ENCODE results near the gene NFIB.

The NFIB gene

DNA sequence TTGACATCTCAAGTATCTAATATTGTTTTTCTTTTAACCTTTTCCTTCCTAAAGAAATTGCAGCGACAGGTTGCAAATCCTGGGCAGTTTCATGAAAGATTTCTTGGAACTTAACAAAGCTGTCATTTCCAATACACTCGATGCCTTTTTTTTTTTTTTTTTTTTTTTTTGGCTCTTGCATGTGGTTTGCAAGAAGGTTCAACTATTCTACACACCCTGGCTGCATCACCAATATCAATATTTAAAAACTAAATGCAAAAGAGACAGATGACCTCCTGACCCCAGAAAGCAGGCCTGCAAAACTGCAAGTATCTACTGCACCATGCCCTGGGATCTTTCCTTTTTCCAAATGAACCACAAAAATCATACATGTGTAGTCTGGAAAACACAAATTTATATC is 4.4 kb upstream of the NFIB start:
- no peak for DNase-seq

DNA sequence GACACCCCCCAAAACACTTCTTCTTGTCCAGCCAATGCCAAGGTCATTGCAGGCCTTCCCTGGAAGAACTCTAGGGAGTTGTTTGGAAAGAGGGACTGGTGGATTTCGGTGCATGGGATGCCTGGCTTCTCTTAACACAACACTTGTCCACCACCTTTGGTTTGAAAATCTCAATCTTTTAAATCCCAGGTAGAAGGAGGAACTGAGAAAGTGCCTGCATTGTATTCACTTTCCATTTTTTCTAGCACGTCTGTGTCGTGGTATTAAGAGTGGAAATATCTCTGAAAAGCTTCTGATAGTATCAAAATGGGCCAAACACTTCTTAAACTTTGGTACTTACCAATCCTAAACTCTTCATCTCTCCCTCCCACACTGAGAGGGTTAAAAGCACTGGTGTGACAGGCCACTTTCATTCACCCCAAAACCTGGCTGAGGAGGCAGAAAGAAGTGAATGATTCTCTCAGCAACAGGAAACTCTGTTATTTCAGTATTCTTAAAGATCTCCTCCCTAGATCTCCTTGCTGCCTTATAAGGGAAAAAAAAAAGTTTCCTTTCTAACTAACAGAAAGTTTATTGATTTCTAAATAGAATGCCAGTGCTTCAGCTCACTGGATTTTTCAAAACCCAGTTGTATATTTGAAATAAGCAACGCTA is 3.9 kb upstream of the NFIB start:
- DNase-seq, result no peak

DNA sequence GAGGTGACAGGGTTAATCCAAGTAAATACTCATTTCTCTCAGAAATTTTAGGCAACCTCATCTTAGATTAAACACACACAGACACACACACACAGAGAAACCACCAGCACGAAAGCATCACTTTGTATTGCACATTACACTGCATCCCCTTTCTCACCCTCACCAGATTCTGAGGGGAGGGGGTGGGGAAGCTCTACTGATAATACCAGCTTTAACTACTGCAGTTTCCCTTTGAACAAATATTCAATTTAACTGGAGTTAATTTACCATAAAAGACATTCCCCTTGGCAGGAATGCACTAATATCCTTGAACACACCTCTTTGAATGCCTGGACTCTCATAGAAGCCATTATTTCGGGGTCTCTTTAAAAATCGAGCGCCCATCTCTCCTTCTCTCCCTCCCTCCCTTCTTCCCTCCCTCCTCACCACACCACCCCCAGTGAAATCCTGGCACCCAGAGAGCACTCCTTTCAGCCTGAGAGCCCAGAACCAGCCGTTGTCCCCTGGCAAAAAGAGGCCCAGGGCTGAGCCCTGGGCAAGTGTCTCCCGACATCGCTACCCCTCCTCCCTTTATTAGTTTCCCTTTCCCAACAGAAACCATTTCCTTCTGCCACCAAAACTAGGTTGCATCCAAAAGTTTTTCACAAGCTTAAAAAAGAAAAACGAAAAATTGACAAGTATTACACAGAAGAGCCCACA is 2.8 kb upstream of the NFIB start:
- DNase-seq, result no peak

DNA sequence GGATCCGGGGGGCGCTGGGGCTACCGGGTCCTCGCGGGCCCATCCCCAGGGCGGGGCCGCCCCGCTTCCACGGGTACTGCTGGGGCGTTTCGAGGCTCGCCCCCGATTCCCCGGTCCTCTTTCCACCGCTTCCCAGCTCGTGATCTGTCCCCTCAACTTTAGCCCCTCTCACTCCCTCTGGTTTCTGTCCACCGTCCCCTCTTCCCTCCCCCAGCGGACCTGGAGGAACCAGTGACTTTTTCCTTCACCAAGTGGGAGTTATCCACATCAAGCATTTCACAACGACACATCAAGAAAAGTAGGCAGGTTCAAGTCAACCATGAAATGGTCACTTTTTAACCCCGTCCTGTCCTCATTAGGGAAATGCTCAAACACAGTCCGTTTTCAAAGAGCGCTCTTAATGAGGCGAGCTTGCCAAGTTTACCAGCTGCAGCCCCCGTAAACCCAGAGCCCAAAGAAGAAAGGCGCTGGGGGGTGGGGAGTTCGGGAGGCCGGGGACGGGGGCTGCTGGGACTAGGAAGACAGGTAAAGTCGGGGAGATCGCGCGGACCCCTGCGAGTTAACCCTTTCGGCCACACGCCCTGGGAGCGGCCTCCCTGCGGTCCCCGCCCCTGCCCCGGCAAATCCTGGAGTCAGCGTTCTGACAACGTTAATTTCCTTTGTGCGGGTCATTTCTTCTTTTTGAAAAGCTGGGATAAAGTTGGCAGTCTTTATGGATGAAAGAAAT is 2.1 kb upstream of the NFIB start:
- no peak for DNase-seq

DNA sequence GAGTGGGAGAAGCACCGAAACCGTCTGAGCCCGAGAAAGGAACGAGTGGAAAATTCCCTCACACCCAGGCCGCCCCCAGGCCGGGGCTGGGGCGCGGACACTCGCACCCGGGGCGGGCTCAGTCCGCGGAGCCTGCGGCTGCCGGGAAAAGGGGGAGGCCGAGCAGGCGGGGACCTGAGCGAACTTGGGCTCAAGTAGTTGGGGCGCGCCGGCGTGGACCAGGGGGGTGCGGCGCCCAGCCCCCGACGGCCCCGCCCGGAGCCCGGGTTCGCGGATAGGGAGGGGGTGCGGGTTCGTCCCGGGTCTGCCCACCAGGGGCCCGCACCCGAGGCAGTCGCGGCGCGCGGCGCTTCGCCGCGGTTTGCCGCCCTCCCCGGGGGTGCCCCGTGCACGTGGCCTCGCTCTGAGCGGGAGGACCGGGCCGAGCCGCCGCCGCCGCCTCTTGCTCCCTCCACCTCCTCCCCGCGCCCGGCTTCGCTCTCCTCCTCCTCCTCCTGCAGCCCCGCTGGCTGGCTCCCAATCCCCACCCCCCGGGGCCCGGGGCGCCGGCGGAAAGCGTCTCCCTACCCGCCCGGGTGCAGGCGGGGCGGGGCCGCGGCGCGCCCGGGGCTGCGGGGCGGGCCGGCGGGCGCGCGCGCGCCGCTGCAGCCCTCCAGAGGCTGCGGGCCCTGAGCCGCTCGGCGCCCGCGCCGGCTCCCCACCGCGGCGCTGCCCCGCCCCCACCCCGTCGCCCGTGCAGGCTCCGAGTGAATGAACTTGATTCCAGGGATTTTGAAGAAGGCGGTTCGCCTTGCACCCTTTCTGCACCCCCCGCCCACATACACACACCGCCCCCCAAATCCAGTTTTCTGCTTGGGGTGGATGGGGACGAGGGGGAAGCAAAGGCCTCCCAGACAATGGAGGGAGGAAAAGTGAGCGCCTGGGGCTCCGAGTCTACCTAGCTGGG is 1.3 kb upstream of the NFIB start:
- DNase-seq, result peak; percentile 23

DNA sequence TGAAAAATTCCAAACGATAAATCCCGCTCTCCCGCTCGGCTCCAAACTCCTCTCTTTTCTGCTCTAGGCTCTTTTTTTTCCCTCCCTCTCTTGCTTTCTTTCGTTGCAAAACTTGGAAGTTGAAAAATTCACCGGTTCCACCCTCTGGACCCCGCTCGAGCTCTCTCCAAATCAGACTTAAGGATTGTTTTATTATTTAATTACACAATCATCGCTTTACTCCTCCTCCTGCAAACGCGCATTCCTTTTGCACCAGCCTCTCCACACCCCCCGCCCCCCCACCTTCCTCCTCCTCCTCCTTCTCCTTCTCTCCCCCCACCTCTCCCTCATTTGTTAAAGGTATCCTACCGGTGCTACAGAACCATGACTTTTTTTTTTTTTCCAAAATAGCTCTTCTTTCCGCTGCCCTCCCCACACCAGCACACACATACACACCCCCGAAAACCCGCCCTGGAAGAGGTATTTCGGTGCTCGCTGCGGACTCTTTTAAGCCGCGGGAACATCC is 535 bp upstream of the NFIB start:
- DNase-seq, result no peak

DNA sequence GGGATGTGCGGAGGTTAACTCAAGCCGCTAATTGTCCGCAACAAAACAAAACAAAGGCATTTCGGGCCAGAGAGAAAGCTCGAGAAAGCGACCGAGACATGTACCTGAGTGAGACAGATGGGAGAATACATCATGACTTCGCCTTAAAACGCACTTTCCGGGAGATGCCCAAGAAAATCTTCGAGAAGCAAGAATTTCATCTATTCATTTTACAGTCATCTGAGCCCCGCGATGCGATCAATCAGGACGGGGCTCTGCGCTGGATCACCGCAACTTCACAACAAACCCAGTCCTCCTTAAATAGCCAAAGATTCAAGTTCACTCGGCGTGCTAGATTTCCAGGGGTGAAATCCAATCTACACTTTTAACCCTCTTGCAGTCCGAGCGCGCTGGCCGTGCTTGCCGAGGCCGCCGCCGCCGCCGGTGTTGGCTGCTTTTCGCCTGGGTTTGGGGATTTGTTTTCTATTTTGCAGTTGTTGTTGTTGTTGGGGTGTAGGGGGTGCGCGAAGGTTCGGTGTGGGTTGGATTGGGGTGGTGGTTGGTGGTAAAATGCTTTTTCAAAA is 482 bp downstream of the NFIB start:
- no peak for DNase-seq

DNA sequence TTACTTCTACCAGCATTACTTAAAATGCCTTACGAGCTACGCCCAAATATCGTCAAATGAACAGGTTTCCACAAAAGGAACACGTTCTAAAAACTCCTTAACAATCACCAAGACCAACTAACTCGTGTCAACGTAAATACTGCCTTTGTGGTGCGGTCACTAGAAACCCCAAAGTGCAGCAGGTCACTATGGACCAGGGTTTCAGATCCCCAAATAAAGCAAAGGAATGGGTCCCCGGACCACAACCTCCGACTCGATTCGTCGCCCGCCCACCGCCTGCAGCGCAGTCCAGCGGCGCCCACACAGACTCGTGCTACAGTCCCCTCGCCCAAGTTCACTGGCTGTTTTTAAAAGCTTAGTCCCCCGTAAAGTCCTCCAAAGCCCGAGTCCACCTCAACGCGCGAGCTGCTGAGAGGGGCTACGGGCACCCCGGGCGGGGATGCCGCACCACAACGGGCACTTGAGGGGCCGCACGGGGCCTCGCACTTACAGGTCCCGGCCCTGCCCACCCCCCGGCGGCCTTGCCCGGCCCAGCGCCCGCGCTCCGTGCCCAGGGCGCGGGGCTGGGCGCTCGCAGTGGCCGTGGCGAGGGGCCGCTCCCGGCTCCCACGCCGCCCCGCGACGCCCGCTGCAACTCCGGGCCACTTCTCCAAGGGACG is 1.1 kb downstream of the NFIB start:
- DNase-seq, result no peak

DNA sequence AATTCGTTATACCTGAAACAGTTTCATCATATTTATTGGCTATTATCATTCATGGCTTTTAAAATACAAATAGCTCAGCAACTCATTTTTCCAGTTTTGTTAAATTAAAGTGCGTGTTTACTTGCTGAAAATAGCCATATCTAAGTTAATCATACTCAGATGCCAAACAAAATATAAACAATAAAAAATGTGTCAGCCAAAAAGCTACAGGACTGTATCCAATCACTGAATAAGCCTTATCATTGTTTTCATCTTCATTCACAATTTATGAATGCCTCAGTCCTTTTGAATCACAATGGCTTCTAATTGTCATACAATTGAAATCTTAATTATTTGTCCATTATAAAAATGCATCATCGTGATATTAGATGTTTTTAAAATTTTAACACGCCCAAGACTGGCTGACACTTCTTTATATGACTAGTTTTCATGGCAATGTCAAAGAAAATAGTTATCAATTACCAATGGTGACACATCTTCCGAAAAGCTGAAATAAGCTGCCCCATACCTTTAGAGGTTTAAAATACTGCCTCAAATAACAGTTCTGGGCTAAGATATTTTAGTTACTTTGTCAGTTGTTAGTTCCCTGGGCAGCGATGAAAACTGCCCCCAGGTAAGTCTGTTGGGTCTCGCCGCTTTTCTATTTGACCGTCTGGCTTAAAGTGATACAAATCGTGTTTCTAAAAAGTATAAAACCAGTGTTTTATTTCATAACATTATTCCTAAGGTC is 1.8 kb downstream of the NFIB start:
- no peak for DNase-seq

DNA sequence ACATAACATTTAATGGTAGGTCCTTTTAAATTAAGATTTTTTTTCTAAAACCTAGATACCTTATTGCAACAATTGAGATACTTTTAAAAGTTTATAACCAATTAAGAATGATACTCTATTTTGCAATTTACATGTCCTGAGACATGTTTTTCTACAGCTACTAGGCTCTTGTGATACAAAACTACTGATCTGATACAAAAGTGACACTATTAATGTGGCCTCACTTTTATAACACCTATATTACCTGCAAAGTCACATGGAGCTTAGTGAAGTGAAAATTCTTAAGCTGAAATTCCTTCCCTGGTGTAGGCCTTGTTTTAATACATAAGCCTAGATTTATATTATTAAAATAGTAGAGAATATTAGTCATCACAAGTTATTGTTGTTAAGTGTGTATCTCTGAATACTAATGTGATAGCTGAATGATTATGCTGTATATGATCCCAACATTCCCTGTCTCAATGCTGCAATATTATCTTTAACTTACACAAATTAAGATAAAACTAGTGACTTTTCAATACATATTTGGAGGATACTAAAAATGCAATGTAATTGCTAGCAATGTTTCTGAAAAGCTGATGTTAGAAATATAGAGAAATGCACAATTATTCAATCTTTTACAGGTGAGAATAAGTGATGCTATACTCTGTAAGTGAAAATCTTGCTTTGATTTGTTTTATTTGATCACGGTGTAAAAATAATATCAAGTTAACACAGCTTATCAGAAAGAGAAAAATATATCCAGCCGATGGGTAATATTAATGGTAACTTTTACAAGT is 2.6 kb downstream of the NFIB start:
- DNase-seq, result no peak

DNA sequence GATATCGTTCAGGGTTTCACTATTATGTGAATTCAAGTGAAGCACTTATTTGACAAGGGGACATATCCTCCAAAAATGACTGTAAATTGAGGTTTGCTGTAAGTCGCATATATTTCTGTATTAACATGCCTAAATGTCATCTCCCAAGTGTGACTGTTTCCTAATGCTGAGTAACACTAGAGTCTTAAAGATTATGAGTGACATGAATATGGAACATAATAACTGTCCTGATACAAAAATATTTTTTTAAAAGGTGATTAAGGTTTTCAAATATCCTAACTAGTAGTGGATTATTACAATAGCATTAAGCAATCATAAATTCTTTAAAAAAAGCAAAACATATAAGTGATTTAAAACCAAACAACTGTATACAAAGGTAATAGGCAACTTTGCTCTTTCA is 3.6 kb downstream of the NFIB start:
- DNase-seq, result no peak

DNA sequence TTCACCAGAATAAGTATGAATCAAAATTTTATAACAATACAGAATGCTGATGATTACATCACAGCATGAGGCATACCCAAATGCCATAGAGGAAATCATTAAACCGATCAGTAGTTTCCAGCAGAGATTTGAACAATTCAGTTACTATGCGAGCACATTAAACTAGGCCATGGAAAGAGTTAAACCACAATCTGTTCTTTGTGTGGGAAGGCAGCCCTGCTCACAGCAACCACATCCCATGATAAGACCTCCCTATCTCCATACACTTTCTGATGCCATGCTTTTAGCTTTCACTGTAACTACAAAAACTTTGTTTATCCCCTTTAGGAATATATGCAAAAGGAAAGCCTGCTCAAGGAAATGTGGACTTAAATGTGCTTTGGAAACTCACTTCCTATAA is 4.5 kb downstream of the NFIB start:
- DNase-seq, result no peak

DNA sequence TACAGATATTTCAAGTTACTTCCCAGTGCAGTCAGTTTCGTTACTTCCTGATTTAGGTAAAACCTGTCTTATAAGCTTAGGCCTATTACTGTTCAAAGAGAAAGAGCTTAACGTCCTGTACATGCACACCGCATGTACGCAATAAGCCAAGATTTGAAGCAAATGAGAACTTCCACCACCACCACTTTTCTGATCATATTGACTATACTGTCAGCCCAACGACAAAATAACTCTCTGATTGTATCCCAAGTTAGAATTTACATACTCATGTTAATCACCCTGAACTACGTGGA is 5.1 kb downstream of the NFIB start:
- DNase-seq, result no peak

DNA sequence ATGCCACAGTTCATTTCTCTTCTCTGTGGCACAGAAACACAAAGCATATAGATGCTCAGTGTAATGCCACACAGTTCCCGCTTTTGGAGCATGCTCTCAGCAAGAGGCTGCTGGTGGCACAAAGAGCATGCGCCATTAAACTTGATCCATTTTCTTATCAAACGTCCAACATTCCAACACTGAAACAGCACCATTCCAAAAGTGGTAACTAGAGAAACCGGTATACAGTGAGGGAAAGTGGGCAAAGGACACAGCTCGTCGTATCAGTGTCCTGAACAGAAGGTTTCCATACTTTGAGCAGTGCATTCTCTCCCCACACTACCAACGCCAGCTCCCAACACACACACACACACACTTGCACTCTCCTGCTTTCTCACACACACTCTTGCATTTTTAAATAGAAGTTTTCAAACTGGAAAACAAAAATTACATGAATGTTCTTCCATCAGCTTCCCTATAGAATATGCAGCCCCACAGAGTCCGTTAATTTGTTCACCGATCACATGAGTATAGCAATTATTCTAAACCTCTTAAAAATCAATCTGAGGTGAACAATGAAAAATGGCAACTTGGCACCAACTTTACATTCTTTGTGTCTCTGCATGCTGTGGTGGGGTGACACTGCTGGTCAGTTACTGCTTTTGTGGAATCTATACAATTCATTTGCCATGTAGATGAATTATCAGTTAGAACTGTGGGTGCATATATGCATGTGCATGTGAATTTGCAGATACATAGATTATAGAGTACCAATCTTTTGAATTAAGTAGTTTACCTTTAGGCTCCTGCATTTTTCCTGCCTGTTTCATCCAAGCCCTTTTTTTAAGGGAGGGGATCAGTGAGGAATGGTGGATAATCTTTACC is 5.7 kb downstream of the NFIB start:
- DNase-seq, result no peak

DNA sequence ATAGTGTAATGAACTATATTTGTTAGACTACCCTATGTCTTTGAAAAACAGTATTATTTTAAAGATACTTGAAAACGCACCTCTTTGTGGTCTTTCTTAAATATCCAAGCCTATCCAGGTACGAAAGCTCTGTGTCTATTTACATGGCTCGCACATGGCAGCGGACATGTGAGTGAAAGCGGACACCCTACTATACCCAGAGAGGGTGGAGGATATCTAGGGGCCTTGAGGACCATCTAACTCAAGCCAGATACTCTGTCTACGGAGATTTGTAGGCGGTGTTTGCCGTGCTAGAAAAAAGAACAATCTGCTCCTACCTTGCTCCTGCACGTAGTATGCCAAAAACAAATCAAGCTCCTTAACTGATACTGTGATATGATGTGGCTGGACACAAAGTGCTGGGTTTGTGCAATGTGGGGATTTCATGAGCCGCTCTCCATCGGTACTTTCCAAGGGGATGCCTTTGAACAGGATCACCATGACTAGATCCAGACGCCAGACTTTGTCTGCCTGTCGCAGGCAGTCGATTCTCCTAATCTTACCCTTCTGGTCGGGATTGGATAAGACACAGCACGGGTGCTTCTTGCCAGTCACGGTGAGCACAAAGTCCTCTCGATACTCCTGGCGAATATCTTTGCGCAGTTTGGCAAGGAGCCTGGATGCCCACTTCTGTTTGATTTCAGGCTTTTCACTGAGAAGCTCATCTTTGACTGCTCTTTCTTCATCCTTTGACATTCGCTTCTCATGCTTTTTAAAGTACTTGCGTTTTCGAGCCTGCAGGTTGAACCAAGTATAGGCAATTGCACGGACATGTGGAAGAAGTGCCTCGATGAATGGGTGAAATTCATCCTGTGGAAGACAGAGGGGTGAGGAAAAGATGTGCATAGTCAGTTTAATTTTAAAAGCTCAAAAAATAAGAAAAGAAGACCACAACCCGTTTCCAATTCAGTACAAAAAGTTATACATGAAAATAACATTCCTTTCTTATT is 7.0 kb downstream of the NFIB start:
- no peak for DNase-seq

DNA sequence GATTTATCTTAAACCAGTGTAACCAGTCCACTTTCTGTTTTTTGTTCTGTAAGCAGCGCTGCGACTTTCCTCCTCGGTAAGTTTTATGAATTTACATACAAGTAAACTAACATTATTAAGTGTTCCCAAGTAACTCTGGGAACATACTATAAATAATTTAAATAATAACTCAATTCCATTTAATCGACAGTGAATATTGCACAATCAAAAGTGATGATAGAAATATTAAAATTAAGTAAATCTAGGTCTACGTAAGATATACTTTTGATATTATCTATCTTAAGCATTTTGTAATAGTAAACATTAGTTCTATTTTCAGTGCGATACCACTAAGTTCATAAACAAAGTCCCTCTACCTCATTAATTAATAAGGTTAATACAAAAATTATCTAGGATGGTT is 7.8 kb downstream of the NFIB start:
- DNase-seq, result no peak

DNA sequence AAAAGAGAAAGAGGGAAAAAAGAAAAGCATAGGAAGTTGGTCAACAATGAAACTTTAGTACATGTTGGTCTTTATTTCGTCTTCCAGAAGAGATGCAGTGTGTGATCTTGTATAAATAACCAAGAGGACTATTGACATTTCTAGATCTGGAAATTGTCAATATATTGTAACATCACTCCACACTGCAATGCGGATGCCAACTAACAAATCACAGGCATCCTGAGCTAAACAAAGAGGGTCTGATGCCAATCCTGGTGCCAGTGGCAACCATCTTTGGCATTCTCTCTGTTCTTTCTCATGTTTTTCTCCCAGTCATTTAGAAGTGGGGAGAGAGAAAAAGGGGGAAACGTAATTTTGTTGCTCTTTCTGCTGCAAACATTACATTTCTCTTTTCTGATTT is 9.7 kb downstream of the NFIB start:
- no peak for DNase-seq

DNA sequence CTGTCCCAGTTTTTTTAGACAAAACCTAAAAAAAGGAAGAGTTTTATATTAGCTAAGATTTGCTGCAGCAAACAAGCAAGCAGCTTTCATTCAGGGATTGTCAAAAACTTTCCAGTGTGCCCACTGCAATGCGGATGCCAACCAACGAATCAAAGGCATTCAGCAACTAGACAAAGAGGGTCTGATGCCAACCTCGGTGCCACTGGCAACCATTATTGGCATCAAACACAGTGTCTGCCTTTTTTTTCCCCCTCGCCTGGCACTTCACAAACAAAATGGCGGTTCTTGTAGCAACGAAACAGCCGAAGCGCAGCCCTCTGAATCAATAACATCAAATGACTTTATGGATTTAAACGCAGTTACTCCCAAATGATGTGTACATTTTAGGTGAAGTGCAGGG is 10.4 kb downstream of the NFIB start:
- no peak for DNase-seq
